Measurements from ENCODE around the gene CD46.
"Not testable (repeated sequence)": the region's sequence is repeated elsewhere in the genome, so short reads cannot be mapped to it uniquely, and the experiment has no call there.

Gene CD46

GRCh38 chr1:207752456-207752998, 673 bp downstream of the CD46 start:
- FAIRE-seq: no peak

GRCh38 chr1:207753611-207754010, 1.8 kb downstream of the CD46 start:
- FAIRE-seq: no peak

GRCh38 chr1:207754011-207754410, 2.2 kb downstream of the CD46 start:
- FAIRE-seq: no peak

GRCh38 chr1:207754974-207755700, 3.3 kb downstream of the CD46 start:
- no peak for FAIRE-seq

- FAIRE-seq: no peak
Measured at GRCh38 chr1:207755846-207756693, 4.2 kb downstream of the CD46 start.

- FAIRE-seq: no peak
Measured at GRCh38 chr1:207762622-207763021, 10.8 kb downstream of the CD46 start.

- no peak for FAIRE-seq
Measured at GRCh38 chr1:207763091-207763490, 11.2 kb downstream of the CD46 start.

- FAIRE-seq: no peak
Measured at GRCh38 chr1:207763972-207764371, 12.1 kb downstream of the CD46 start.

- FAIRE-seq: no peak
Measured at GRCh38 chr1:207766569-207766968, 14.7 kb downstream of the CD46 start.

- FAIRE-seq: not testable (repeated sequence)
Measured at GRCh38 chr1:207770514-207770913, 18.7 kb downstream of the CD46 start.

GRCh38 chr1:207776045-207776444, 24.2 kb downstream of the CD46 start:
- FAIRE-seq: not testable (repeated sequence)

GRCh38 chr1:207777412-207777811, 25.6 kb downstream of the CD46 start:
- not testable (repeated sequence) for FAIRE-seq

- no peak for FAIRE-seq
Measured at GRCh38 chr1:207779008-207779407, 27.2 kb downstream of the CD46 start.

- FAIRE-seq: no peak
Measured at GRCh38 chr1:207781312-207781711, 29.5 kb downstream of the CD46 start.

GRCh38 chr1:207787776-207788175, 35.9 kb downstream of the CD46 start:
- FAIRE-seq: no peak

GRCh38 chr1:207789386-207789785, 37.5 kb downstream of the CD46 start:
- no peak for FAIRE-seq

- no peak for FAIRE-seq
Measured at GRCh38 chr1:207789792-207790787, 38.2 kb downstream of the CD46 start.

- FAIRE-seq: no peak
Measured at GRCh38 chr1:207791290-207791689, 39.4 kb downstream of the CD46 start.

- no peak for FAIRE-seq
Measured at GRCh38 chr1:207793327-207793726, 41.5 kb downstream of the CD46 start.

- peak; percentile 85 for FAIRE-seq
Measured at GRCh38 chr1:207794861-207795260, 43.0 kb downstream of the CD46 start.

GRCh38 chr1:207797229-207797973, 45.5 kb downstream of the CD46 start:
- FAIRE-seq: peak; percentile 85

GRCh38 chr1:207798847-207799246, 47.0 kb downstream of the CD46 start:
- no peak for FAIRE-seq

Data from endometrium (tissue), 2 donors.